HG02610 (cell line): ENCODE data around the gene TTC17.

Experiments
- ATAC-seq: cut with Tn5 transposase; IDR thresholded peaks from one replicate; pipeline ENCODE4 v1.9.1; 2021; ENCODE audit warnings: mild to moderate bottlenecking, moderate library complexity; ENCODE audit not compliant: unreplicated experiment

The TTC17 gene

DNA sequence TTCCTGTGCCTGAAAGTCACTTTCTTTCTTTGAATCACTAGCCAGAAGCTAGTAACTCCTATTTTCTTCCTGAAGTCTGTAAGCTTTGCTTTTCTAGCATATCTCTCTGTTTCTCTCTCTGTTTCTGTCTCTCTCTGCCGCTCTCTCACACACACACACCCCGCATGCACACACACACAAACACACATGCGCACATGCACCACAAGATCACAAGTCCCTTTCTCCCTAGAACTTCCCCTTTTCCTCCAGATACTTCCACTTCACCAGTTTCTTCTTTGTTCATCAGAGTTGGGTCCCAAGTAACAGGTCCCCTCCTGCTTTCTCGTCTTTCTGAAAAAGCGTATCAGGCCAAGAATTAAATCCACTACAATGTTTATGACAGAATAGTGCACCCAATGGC, 173.3 kb downstream of the TTC17 start:
- ATAC-seq = no peak

- no peak for ATAC-seq
These were observed 179.3 kb downstream of the TTC17 start for GRCh38 chr11:43537833-43538615.

DNA sequence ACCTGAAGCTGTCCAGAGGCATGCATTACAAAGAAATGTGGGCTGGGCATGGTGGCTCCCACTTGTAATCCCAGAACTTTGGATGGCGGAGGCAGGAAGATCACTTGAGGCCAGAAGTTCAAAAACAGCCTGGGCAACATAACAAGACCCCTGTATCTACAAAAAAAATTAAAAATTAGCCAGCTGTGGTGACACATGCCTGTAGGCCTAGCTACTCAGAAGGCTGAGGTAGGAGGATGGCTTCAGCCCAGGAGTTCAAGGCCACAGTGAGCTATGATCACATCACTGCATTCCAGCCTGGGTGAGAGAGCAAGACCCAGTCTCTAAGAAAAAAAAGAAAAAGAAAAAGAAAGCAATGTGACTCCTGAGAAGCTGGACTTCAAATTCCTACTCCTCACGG, 183.3 kb downstream of the TTC17 start:
- no peak for ATAC-seq

DNA sequence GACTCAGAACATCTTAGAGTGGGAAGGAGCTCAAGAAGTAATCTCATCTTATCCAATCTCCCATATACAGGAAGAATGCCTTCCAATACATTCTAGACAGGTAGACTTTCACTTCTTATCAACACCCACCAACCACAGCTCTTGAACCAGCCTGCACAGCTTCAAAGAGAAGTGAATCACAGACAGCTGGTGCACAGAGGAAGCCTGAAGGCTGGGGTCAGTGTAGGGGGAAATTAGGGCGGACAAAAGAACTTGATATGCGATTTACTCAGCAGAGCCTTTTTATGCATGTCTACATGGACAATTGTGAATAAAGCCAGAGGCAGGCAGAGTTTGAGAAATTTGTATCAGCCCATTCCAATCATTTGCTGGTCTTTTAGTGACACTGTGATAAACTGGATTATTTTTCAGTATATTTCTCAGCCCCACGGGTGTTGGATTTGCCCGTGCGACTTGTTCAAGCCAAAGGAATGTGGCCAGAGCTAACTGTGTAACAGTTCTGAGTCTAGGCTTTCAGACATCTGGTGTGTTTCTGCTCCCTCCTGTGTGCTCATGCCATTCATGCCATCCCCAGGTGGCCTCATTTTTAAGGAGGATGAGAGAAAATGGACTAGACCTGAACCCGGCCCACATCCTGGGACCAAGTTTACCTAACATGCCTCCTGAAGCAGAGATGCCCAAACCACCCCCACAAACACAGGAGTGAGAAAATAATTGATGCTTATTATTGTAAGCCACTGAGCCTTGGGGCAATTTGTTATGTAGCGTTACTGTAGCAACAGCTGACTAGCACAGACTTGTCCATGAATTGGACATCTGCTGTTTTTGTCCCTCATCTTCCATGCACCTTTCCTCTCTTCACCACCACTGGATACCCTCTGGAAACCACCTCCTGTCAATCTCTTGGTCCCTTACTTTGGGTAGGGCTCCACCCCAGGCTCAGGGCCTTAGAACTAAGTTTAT, 184.3 kb downstream of the TTC17 start:
- ATAC-seq = no peak
